CD4-positive, alpha-beta T cell treated with Interleukin-4 for 1 hour (primary cell): ENCODE results near the gene PLCH1.

ENCODE experiments used
- DNase-seq, 2 donors: peaks; one replicate each; pipeline ENCODE4 v3.0.0-alpha.2; 2020 to 2022

Gene PLCH1

GRCh38 chr3:155603302-155603701, 141.6 kb downstream of the PLCH1 start:
- DNase-seq = no peak

DNA sequence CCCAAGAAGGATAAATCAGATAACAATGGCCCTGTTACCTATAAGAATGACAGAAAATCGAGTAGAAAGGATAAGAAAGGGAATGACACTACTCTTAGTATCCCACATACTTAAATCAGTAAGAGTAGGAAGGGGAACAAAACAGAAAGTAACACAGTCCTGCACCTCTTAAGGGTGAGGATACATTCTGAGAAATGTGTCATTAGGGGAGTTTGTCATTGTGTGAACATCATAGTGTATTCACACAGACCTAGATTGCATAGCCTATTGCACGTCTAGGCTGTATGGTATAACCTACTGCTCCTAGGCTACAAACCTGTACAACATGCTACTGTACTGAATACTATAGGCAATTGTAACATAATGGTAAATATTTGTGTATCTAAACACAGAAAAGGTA, 142.6 kb downstream of the PLCH1 start:
- DNase-seq = no peak

GRCh38 chr3:155598671-155599070, 146.2 kb downstream of the PLCH1 start:
- DNase-seq = no peak

GRCh38 chr3:155596615-155597014, 148.3 kb downstream of the PLCH1 start:
- no peak for DNase-seq

GRCh38 chr3:155595371-155595770, 149.5 kb downstream of the PLCH1 start:
- no peak for DNase-seq

- no peak for DNase-seq
Measured at GRCh38 chr3:155594526-155595187, 150.2 kb downstream of the PLCH1 start.

DNA sequence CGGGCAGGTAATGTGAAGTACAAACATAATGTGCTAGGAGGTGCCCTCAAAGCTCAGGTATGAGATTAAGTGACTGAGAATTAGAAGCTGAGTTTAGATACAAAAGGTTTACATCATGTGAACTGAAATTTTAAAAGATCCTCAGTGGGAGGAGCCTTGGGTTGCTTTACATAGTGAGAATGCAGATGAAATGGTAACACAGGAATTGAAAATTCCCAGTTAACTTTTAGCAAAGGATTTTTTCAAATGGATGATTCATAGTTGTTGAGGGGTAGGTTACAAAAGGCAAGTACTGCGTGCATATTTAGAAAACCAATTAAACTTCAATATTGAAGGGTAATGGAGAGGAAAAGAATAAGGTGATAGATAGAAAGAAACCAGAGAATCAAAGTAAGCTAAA, 157.3 kb downstream of the PLCH1 start:
- DNase-seq = no peak

DNA sequence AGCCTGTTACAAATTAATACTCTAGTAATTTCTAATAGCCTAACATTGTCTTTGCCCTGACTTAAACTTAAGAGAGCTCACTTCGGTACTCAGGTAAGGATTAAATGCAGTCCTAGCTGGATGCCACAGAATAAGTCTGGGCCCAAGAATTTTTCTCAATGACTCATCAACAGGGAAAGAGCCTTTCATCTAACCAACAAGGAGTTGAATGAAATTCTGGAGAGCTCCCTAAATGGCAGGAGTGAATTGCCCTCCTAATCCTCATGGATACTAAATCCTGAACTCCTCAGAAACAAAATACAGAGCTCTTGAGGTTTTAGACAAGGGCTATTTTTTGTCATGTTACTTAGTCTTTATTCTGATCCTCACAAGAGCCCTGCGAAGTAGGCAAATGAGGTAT, 159.5 kb downstream of the PLCH1 start:
- no peak for DNase-seq

GRCh38 chr3:155581579-155581978, 163.3 kb downstream of the PLCH1 start:
- DNase-seq = peak in 1 of 2 donors; percentile 16

DNA sequence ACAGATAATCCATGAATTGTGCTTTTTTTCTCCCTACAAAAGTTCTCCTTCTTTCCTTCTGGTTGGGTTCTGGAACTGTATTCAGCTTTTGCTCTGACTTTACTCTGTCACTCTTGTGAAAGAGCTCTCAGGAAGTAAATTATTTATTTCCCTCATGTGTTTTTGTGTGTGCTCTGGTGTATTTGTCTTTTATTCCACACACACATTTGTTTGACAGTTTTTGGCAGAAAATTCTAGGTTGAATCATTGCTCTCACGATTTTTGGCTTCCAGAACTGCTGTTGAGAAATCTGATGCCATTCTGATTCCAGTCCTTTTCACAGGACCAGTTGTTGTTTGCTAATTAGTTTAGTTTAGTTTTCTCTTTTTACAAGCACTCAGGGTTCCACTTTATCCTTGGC, 172.8 kb downstream of the PLCH1 start:
- no peak for DNase-seq

GRCh38 chr3:155568295-155568694, 176.6 kb downstream of the PLCH1 start:
- DNase-seq = no peak

GRCh38 chr3:155560594-155560993, 184.3 kb downstream of the PLCH1 start:
- DNase-seq = no peak

DNA sequence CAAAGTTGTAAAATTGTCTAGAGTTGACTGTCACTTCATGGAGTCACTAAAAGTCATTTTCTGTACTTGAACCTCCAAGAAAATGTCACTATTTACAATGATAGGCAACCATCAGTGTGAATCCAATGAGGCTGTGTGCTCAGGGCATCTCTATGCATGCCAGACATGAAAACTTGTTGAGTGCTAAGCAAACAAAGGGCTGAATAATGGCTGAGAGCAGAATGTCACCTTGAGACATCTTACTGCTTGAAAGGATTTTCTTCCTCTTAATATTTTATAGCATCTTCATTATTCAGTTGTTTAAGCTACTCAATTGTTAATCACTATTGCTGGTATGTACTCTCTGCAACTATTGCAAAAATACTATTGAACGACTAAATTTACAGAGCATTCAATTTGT, 184.7 kb downstream of the PLCH1 start:
- DNase-seq = no peak

DNA sequence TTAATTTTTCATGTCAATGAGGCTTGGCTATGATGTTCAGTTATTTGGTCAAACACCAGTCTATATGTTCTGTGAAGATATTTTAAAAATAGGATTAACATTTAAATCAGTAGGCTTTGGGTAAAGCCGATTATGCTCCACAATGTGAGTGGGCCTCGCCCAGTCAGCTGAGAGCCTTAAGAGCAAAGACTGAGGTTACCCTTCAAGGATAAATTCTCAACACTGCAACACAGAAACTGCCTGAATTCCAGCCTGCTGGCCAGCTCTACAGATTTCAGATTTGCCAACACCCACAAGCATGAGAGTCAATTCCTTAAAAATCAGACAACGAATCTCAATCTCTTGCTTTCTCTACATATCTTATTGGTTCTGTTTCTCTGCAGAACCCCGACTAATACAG, 188.3 kb downstream of the PLCH1 start:
- no peak for DNase-seq

GRCh38 chr3:155555479-155556060, 189.3 kb downstream of the PLCH1 start:
- no peak for DNase-seq

DNA sequence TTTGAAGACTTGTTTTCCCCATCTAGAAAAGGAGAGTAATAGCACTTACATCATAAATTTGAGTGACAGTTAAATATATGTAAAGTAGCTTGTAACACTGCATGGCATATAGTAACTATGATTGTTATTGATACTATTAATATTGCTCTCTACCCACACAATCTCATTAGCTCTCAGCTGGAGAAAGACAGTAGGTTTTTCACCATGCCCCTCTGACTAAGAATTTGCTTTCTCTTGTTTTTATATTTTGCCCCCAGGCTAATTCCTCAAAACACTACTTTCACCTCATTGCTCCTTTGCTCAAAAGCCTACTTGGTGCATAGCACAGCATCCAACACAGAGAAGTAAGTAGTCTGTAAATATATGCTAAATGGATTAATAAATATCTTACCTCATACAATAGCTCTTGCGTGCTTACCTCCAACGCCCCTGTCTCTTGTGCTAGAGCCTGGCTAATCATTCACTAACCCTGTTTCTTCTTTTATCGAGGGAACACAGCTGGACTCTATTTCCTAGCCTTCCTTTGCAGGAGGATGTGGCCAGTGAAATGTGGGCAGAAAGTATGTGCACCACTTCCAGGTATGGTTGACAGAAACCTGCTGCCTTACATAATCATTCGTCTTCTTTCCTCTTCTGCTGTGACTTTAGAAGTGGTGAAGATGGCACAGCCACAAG, 190.0 kb downstream of the PLCH1 start:
- no peak for DNase-seq

DNA sequence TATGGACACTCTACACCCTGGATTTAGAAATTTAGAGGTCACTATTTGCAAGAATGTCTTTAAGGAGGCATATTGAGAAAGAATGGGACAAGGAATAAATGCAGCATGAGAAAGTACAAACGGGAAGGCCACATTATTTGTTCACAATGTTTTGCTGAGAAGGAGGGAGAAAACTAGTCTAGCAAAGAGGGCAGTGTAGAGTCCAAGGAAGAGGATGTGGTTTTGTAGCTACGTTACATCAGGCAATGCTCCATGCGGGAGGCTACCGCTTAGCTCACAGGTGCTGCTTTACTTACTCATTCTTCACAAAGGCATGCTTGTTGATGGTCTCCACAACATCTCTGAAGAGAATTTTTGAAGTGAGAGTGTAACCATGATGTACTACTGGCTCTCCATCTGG, 191.1 kb downstream of the PLCH1 start:
- no peak for DNase-seq

GRCh38 chr3:155553326-155553725, 191.5 kb downstream of the PLCH1 start:
- DNase-seq = no peak

DNA sequence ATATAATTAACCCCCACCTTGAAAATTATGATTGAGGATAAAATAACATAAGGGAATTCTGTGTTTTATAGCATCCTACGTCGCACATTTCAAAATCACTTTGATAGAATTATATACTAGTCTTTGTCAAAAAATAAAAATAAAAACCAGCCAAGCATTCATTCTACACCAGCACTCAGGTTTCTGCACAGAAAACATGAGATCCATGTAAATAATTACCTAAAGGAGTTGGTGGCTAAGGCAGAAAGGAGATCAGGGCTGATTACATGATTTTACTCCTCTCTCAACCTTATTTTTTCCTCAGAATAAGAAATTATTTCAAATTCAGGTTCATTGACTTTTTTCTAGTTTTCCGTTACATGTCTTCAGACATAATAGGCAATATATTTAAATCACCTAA, 194.5 kb downstream of the PLCH1 start:
- DNase-seq = no peak

DNA sequence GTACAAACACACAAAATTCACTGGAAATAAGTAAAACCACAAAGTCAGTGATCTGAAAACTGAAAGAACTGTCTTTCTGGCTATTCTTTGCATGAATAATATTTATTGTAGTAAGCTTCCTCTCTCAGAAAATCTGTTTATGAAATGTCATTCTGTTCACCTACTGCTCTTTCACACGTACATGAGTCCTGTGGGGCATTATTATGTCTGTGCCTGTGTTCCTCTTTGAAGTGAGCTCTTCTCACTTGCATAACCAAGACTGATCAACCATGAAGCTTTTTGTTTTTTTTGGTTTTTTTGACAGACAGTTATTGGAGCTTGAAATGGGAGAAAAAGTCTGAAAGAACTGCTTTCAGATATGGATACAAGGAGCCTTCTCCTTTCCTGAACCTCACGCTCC, 195.8 kb downstream of the PLCH1 start:
- no peak for DNase-seq

- no peak for DNase-seq
Measured at GRCh38 chr3:155548195-155548594, 196.7 kb downstream of the PLCH1 start.

DNA sequence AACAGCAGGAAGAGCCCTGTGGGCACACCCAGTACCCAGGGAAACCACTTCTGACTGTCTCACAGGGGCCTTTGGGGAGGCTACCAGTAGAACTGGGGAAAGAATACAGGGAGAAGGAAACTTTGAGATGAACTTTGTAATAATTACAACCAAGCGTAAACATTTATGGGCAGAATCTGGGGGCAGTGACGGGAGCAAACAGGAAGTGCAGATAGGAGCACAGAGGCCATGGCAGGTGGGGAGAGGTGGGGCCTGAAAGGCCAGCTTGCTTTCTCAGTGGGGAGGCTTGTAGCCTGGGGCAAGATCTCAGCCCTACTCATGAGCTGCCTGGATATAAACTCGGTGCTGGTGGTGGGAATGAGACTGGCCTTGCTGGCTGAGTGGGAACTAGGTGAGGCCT, 209.8 kb downstream of the PLCH1 start:
- no peak for DNase-seq

GRCh38 chr3:155528579-155528978, 216.3 kb downstream of the PLCH1 start:
- no peak for DNase-seq

DNA sequence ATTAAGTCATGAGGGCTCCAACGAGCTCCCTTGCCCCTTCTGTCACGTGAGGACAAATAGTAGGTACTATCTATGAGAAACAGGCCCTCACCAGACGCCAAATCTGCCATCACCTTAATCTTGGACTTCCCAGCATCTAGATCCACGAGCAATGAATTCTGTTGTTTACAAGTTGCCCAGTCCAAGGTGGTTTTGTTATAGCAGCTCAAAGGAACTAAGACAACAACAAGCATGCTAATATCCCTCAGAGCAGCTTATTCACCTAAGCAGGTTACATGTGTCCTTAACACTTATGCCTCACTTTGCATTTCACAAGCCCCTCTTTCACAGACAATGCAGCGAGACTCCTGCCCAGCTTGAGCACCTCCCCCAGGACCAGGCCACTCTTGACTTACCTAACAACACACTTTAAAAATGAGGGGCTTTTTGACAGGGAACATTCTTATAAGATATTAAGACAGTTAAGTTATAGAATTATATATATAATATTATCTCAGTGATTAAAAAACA, 219.5 kb downstream of the PLCH1 start:
- DNase-seq = no peak
